ENCODE measurements around the gene SRGAP3. TPM values are rescaled to one million over a fixed set of nuclear protein-coding genes. Genes with fewer than 3 reads are reported as not detected.

Gene SRGAP3
- total and polyA plus RNA-seq, 4 donors, result 1.2 to 32.8 (median 7.3) TPM

DNA sequence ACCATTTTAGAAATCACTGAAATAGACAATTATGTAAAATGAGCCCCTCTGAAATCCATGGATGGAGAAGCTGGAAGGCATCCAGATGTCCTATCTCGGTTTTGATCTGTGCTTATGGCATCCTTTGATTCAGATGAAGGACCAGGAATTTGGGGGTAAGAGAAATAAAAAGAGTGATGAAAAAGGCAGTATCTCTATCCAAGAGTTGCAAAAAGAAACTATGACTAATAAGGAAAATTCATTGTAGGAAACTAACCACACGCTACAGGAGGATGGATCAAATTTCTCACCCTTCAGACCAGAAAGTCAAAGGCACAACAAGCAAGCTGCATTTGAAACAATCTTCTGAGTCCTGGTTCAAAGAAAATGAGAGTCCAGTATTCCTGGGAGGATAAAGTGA lies 34.8 kb downstream of the SRGAP3 start:
- H3K4me1 ChIP-seq (ENCODE audit: control insufficient read depth in 5 of 5, insufficient read depth in 5 of 5, low read length in 5 of 5), result peaks cover 0 to 16% (median 0%) of the 10 kb centered on the region in 5 donors
- H3K4me3 ChIP-seq, result no peak overlapping the region
- H3K9me3 ChIP-seq (ENCODE audit: control insufficient read depth in 4 of 4, insufficient read depth in 3 of 4, low read length in 3 of 4), result no peaks in the 10 kb centered on the region
- TF ChIP-seq, protein P1, sequence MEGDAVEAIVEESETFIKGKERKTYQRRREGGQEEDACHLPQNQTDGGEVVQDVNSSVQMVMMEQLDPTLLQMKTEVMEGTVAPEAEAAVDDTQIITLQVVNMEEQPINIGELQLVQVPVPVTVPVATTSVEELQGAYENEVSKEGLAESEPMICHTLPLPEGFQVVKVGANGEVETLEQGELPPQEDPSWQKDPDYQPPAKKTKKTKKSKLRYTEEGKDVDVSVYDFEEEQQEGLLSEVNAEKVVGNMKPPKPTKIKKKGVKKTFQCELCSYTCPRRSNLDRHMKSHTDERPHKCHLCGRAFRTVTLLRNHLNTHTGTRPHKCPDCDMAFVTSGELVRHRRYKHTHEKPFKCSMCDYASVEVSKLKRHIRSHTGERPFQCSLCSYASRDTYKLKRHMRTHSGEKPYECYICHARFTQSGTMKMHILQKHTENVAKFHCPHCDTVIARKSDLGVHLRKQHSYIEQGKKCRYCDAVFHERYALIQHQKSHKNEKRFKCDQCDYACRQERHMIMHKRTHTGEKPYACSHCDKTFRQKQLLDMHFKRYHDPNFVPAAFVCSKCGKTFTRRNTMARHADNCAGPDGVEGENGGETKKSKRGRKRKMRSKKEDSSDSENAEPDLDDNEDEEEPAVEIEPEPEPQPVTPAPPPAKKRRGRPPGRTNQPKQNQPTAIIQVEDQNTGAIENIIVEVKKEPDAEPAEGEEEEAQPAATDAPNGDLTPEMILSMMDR (IDR thresholded peaks at IDR 0.05; ENCODE audit: control extremely low read depth, extremely low read depth), result no peak
- WGBS, 2 donors, result 65 to 73% methylated on average over 2 of the region's 2 CpGs
- H3K9ac ChIP-seq (ENCODE audit: insufficient read depth in 1 of 2, low read length in 2 of 2), result no peak overlapping the region
- no peaks in the 10 kb centered on the region for H3K27me3 ChIP-seq (ENCODE audit: control insufficient read depth in 3 of 3, insufficient read depth in 3 of 3, low read length in 2 of 3)
- no peak overlapping the region for H3K27ac ChIP-seq (ENCODE audit: low read depth in 1 of 2, low read length in 1 of 2)
- H3K36me3 ChIP-seq (ENCODE audit: control insufficient read depth in 4 of 4, insufficient read depth in 4 of 4, low read length in 4 of 4), result peaks cover 0 to 3% (median 0%) of the 10 kb centered on the region in 4 donors
- ATAC-seq (ENCODE audit: insufficient read depth, low FRiP score) (no peak), DNase-seq (peak in 1 of 3 donors; percentile 54)

DNA sequence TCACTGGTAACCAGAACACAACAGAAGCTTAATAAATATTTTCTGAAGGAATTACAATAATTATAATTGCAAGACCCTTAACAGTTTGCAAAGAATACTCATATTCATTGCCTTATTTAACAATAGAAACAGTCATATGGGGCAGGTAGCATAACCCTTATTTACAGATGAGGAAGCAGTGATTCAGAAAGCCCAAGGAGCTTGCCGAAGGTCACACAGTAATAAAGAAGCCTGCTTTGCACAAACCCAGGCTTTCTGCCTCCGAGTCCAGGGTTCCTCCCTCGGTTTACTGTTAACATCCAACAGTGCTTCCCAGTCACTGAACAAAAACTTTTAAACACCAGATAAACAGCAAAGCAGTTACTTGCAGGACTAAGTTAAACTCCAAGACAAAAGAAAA lies 35.3 kb downstream of the SRGAP3 start:
- no peak overlapping the region for H3K9ac ChIP-seq (ENCODE audit: insufficient read depth in 1 of 2, low read length in 2 of 2)

DNA sequence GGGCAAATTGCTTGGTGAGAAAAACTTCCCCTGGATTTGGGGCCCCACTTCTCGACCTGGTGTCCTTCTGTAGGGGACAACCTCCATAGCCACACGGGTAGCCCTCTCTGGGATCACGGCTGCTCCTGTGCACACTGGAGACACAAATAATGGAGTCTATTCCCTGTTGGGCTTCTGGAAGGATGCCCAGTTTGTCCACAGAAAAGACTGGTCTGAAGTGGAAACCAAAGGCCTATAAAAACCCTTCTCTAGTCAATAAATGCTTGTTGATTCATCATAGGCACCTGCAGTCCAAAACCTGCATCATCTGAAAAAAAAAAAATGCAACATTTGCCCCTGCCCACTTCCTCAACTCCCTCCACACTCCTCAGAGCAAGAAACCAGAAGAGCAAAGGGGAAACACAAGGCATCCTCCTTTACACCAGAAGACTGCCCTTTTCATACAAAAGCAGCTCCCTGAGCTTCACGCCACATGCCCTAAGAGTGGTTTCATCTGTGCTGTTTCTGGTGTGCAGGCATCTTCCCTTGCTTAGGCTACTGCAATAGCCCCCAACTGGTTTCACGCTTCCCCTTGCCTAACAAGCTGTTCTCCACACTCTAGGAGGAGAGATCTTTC lies 36.3 kb downstream of the SRGAP3 start:
- no peaks in the 10 kb centered on the region for H3K27me3 ChIP-seq (ENCODE audit: control insufficient read depth in 3 of 3, insufficient read depth in 3 of 3, low read length in 2 of 3)
- no peaks in the 10 kb centered on the region for H3K9me3 ChIP-seq (ENCODE audit: control insufficient read depth in 4 of 4, insufficient read depth in 3 of 4, low read length in 3 of 4)
- 85% methylated on average over 5 of the region's 5 CpGs for WGBS, 2 donors
- H3K4me1 ChIP-seq (ENCODE audit: control insufficient read depth in 5 of 5, insufficient read depth in 5 of 5, low read length in 5 of 5), result peaks cover 0 to 14% (median 0%) of the 10 kb centered on the region in 5 donors
- H3K27ac ChIP-seq (ENCODE audit: low read depth in 1 of 2, low read length in 1 of 2), result no peak overlapping the region
- TF ChIP-seq, protein P1 (IDR thresholded peaks at IDR 0.05; ENCODE audit: control extremely low read depth, extremely low read depth), result no peak
- DNase-seq, result no peak
- no peaks in the 10 kb centered on the region for H3K36me3 ChIP-seq (ENCODE audit: control insufficient read depth in 4 of 4, insufficient read depth in 4 of 4, low read length in 4 of 4)
- ATAC-seq (ENCODE audit: insufficient read depth, low FRiP score), result no peak
- no peak overlapping the region for H3K9ac ChIP-seq (ENCODE audit: insufficient read depth in 1 of 2, low read length in 2 of 2)
- H3K4me3 ChIP-seq, result no peak overlapping the region

More for the DNA sequence above, 35.3 kb downstream of the SRGAP3 start:
- DNase-seq, result no peak
- 92 to 97% methylated on average over 3 of the region's 3 CpGs for WGBS, 2 donors
- TF ChIP-seq, protein P1 (IDR thresholded peaks at IDR 0.05; ENCODE audit: control extremely low read depth, extremely low read depth), result no peak
- H3K4me1 ChIP-seq (ENCODE audit: control insufficient read depth in 5 of 5, insufficient read depth in 5 of 5, low read length in 5 of 5), result peaks cover 0 to 16% (median 0%) of the 10 kb centered on the region in 5 donors
- no peak overlapping the region for H3K4me3 ChIP-seq
- no peak for ATAC-seq (ENCODE audit: insufficient read depth, low FRiP score)
- H3K27ac ChIP-seq (ENCODE audit: low read depth in 1 of 2, low read length in 1 of 2), result no peak overlapping the region
- H3K27me3 ChIP-seq (ENCODE audit: control insufficient read depth in 3 of 3, insufficient read depth in 3 of 3, low read length in 2 of 3), result no peaks in the 10 kb centered on the region
- H3K9me3 ChIP-seq (ENCODE audit: control insufficient read depth in 4 of 4, insufficient read depth in 3 of 4, low read length in 3 of 4), result no peaks in the 10 kb centered on the region
- peaks cover 0 to 3% (median 0%) of the 10 kb centered on the region in 4 donors for H3K36me3 ChIP-seq (ENCODE audit: control insufficient read depth in 4 of 4, insufficient read depth in 4 of 4, low read length in 4 of 4)

All from lung (tissue), 12 donors.